HG02973 (cell line): Measurements from ENCODE around the gene RNF175.

Experiments used
- ATAC-seq: cut with Tn5 transposase; IDR thresholded peaks from one replicate; pipeline ENCODE4 v1.9.1; 2021; ENCODE audit warnings: moderate library complexity; ENCODE audit not compliant: unreplicated experiment

RNF175 gene

DNA sequence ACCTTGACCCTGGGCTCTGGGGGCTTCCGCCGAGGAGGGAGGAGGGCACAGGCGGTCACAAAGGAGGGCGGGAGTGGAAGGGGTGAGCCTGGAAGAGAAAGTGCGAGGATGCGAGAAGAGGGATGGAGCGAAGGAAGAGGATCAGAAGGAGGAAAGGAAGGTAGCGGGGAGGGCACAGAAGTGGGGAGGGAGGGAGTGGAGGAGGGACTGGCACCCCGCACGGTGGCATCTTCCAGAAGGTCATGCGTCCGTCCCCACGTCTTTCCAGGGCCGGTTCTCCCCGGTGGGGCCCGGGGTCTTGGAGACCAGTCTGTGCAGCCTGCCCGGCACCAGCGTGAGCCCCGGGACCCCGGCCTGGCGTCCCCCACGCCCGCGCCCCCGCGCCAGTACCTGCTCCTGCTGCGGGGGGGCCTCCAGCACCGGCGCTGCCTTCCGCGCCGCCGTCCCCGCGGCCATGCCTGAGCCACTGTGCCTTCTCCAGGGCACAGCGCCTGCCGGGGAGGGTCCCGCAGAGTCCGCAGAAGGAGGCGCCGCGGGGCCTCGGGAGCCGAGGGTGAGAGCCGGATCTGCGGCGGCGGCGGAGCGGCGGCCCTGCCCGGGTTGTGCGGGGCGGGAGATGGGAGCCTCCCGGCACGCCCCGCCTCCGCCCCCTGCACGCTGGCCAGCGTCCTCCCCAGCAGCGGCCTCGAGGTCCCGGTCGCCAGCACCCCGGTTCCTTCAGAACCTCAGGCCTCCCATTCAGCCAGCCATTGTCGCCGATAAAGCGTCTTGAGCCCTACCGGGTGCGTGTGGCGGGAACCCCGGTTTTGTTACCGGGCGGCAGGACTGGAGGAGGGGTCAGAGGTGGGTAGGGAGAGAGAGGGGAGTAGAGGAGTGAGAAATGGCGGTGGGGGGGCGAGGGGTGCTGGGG is at the start of gene RNF175:
RNF175 (minus strand) TSS at position 618 of the 910 bp plus-strand sequence; CDS start at position 456, 162 bp downstream.
- no peak for ATAC-seq

DNA sequence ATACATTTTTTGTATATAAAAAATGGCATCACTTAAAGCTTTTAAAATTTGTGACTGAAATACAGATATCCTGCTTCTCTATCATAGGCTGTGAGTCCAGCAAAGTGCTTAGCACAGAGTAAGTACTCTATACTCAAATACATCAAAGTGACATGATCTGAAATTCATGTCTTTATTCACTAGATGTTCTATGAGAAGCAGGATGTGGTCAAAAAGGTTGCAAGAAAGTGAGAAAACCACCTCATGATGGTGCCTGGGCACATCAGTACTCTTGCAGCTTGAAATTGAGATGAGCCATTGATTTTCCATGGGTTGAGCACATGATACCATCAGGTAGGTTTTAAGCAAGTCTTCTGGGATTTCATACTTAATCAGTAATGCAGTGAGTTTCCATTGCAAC is 49.5 kb upstream of the RNF175 start:
- ATAC-seq = no peak

DNA sequence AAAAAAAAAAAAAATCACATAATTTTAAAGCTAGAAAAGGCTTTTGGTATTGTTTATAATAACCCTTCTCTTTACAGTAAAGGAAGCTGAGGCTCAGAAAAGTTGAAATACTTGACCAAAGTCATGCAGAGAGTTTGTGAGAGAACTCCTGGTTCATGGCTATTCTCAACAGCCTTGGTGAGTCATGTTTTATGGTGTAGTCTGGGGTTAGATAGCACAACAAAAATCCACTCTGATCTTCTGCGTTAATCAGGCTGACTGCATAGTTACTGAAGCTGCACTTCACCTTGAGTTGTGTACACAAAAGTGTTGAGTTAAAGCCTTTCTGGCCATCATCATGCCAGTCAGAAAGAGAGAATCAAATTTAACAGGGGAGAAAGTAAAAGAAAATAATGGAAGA is 48.4 kb upstream of the RNF175 start:
- no peak for ATAC-seq

DNA sequence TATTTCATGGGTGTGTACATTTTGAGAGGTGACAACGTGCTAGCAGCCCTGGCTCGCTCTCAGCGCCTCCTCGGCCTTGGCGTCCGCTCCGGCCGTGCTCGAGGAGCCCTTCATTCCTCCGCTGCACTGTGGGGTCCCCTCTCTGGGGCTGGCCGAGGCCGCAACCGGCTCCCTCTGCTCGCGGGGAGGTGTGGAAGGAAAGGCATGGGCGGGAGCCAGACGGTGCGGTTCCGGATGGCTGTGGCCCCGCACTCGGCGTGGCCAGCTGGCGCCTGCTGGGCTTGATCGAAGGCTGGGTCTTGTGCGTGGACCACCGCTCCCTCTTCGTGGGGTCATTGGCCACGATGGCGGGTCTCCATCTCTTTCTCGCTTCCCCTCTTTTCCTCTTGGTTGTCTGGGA is 46.2 kb upstream of the RNF175 start:
- ATAC-seq = no peak

DNA sequence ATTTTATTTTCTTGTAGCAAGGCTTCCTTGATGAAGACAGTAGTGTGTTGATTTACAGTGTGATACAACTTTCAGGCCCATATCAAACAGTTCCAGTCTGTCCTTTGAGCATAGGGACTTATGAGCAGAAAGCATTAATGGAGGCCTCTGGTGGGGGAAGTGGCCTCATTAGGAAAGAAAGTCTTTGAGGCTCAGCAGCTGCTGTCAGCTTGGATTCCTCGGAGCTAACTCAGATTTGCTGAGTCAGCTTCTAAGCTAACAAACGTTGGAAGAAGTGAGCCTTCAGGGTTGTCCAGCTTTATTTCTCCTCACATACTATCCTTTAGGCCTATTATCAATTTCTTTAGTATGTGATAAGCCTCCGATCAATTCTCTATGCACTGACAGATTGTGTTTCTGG is 44.9 kb upstream of the RNF175 start:
- ATAC-seq = no peak

DNA sequence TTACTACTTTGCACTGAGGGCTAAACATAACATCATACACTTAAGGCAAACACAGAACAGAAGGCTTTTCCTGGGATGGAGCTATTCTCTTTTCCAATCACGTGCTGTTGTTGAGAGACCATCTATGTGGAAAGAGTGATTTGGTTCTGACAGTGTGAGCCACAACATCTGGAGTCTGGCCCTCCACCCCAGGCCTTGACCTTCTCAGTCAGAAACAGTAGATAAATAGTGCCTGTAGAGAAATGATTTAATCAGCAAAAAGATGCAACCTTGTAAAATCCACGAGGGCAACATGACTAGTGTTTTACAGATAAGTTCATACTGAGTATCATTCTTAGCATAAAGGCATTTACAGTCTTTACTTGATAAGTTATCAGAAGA is 39.9 kb upstream of the RNF175 start:
- ATAC-seq = no peak

DNA sequence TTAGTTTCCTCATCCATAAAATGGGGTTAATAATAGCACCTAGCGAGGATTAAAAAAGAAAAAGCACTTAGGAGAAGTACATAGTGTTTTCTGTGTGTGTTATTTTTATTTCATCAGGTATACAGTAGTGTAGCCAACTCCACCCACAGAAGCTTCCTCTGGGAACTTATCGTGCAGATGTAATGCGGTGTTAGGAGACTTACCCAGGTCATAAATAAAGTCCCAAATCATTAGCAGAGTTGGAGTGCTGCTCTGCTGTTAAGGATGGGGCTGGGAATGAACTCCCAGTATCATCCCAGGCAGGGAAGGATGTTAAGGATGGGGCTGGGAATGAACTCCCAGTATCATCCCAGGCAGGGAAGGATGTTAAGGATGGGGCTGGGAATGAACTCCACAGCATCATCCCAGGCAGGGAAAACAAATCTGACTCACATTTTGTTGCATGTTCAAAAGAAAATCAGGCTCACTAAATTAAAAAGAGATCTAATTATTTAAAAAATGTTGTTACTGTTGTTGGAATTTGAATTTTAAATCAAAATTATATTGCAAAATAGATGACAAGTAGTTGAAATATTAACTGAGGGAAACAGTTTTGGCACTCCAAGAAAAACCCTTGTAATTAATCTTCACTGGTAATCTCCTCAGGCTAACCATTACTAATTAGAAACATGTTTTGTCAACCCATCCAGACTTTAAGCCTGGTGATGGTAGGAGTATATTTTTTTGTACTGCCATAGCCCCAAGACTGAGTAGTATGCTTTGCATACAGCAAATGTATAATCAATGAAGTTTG is 39.3 kb upstream of the RNF175 start:
- no peak for ATAC-seq

DNA sequence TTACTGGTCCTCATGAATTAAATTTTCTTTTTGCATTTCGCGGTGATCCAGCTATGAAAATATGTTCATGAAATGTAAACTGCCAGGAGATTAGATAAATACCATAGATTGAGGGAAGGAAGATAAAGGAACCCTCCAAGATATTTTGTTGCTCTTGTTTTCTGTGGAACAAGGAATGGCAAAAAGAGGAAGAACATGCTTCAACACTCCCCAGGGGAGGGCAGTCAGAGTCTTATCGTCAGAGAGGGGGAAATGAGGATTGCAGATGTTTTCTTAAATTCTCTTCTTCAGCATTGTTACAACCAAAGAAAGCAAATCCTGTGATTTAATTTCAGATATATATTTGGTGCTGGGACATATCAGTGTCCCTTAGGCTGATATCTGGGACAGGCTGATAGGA is 38.6 kb upstream of the RNF175 start:
- ATAC-seq = no peak

DNA sequence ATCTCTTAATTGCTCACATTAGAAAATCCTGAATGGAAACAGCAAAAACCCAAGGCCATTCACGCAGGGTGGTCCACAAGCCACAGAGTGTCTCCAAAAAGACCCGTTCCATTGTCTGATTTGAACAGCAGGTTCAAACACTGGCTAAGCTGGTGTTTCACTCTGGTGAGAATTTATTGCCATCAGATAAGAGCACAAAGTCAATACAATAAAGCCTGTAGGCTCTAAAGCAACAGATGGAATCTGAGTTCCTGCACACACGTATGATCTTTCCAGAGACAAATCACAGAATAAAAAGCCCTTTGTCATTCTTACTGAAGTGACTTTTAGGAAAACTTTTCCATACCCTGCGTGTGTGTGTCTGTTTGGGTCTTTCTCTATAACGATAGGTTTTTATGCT is 34.2 kb upstream of the RNF175 start:
- no peak for ATAC-seq

DNA sequence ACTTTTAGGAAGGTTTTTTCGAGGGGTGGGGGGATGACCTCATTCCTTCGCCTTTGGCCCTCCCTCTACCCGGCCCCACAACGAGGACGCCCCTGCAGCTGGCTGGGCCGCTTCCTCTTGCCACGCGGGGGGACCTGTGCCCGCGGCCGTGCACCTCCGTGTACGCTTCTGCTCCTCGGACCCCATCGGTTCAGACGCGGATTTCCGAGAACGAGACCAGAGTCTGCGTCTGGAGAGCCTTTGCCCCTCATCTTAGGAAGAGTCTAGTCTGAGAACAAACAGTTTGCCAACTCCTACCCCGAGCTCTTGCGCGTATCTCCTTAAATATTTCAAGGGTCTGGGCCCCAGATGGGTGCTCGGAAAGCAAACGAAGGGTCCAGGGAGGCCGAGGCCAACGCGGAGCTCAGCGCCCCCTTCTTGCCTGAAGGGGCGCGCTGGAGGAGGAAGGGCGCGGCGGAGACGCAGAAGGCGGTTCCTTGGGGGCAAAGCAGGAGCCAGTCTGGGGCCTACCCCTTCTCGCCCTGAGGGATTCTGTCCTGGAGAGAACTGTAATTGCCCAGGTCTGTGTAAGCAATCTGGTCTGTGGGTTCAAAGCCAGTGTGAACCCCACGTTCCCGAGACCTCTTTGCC is 32.9 kb upstream of the RNF175 start:
- ATAC-seq = no peak

DNA sequence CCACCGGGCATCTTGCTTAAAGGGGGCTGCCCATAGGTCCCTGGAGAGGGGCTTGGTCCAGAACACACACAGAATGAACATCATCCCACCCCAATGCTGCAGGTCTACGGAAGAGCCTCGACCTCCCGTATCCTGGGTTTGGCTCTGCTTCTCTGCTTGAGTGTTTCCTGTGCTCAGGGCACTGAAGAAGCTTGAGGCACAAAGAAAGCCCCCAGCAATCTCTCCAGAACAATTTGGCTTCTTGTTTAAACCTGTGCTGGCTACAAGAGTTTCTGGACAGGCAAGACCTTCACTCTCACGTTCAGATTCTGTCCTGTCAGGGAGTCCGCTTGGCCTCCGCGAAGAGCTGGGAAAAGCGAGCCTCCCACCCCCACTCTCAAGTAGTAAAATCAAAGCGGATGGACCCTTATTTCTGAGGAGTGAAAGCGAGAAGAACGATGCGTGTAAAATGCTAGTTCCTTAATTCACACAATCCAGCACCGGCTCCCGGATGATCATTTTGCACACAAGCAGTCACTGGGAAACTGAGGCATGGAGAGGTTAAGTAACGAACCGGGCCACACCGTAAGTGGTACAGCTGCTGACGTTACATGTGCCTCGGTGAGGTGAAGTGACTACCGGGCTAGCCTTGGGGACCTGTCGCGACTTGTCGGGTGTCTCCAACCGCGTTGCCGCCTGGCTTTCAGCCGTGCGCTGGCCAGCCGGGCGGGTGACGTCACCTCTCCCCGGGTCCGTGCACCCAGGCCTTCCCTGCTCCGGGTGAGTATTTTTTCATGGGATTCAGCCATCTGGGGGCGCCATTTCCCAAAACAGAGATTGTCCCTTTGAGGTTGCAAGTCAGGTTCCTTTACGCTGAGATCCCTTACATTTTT is 32.2 kb upstream of the RNF175 start:
- no peak for ATAC-seq

DNA sequence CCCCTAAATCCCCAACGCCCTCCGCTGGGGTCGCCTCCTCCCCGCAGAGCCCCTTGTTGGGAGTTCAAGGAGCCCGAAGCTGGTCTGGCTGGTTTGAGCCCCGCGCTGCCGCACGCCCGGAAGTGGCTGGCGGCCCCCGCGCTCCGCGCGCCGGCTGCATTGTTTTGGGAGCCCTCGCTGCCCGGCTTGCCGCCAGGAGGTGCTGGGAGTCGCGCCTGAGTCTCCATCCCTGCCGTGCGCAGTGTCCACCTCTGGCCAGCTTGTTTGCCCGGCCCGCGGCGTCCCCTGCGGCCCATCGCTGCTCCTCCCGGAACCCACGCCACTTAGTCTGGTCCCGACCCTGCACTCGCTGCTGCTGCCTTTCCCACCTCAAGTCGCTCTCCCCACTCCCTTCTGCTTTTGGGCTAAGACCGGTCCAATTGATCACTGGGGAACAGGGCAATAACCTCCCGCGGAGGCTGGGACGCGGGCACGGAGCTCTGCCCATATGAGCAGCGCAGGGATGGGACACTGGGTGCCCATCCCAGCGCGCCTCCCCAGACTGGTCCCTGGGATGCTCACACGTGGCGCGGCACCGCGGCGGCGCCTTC is 31.2 kb upstream of the RNF175 start:
- ATAC-seq = no peak

DNA sequence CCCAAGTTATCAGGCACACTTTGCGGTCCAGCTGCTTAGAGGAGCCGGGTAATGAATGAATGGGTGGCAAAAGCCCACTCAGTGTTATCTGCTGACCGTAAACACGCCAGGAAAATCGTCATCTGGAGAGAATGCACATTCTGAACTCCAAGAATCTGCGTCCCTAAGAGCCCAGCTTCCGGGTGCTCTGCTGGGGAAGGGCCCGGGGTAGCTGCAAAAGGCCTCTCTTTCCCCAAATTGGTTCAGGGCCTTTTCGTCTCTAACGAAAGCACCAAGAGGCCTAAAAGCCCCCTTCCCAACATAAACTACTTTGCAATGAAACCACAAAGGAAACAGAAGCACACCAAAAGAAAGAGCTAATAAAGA is 30.7 kb upstream of the RNF175 start:
- ATAC-seq = no peak

DNA sequence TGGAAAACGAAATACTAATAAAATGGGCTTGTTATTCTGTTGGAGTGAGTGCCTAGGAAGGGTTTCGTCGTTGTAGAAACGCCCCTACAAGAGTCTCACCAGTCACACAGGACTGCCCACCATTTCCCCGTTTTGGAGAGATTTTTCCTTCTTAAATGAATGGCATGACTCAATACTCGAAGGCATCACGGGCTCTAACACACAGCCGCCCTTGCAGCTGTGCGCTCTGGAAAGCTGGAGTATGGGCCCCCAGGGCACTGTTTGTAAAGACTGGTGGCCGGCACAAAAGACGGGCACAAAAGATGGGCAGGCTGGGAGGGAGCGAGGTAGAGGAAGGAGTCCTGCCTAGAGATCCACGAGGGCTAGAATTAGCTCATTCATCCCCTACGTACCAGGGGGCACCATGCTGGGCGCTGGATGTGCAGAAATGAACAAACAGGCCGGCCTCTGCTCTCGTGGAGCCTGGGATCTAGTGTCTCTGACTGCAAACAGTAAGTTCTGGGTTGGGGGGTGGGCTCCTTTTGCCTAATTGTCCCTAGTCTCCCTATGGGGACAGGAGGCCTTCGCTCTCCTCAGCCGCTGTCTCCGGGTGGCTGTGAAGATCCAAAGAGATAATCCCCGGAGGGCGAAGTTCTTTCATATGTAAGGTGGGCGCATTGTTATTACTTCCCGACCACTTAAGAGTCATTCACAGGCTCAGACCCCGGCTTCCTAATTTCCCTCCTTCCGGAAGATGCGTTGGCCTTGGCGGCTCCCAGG is 30.1 kb upstream of the RNF175 start:
- no peak for ATAC-seq

DNA sequence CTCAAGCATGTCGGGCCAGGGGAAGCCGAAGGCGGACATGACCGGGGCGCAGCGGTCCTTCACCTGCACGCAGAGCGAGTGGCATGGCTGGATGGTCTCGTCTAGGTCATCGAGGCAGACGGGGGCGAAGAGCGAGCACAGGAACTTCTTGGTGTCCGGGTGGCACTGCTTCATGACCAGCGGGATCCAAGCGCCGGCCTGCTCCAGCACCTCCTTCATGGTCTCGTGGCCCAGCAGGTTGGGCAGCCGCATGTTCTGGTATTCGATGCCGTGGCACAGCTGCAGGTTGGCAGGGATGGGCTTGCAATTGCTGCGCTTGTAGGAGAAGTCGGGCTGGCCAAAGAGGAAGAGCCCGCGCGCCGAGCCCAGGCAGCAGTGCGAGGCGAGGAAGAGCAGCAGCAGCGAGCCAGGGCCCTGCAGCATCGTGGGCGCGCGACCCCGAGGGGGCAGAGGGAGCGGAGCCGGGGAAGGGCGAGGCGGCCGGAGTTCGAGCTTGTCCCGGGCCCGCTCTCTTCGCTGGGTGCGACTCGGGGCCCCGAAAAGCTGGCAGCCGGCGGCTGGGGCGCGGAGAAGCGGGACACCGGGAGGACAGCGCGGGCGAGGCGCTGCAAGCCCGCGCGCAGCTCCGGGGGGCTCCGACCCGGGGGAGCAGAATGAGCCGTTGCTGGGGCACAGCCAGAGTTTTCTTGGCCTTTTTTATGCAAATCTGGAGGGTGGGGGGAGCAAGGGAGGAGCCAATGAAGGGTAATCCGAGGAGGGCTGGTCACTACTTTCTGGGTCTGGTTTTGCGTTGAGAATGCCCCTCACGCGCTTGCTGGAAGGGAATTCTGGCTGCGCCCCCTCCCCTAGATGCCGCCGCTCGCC is 28.8 kb upstream of the RNF175 start, which contains the start of gene SFRP2:
SFRP2 (minus strand) TSS at position 671 of the 864 bp plus-strand sequence; CDS start at position 423, 248 bp downstream.
- ATAC-seq = no peak

DNA sequence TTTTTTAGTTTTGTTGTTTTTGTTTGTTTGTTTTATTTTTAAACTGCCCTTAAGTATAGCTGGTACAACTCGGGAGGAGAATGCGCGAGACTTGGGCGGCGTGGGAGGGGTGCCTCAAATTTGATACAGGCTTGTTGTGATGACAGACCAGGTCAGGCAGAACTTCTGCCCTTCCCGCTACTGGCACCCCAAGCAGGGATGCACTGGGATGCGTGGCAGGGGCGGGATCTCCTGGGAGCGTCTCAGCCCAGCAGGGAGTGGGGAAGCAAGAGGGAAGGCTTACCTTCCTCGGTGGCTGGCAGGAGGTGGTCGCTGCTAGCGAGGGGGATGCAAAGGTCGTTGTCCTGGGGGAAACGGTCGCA is 28.2 kb upstream of the RNF175 start:
- no peak for ATAC-seq

DNA sequence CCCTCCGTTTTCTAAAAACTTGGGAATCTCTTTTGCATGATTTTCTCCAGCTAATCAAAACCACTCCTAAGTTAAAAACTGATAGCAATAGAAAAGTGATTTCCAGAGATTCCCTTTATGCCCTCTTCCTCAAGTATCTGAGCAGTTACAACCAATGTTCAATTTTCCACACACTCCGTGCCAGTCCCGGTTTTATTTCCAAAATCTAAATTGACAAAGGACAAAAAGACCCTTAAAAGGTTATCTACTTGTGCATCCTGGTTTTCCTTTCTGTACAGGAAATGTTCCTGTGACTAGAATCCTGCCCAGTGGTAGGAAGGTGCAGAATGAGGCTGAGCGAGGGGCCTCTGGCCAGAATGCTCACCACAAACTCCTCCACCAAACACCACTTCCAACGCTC is 27.8 kb upstream of the RNF175 start:
- no peak for ATAC-seq

DNA sequence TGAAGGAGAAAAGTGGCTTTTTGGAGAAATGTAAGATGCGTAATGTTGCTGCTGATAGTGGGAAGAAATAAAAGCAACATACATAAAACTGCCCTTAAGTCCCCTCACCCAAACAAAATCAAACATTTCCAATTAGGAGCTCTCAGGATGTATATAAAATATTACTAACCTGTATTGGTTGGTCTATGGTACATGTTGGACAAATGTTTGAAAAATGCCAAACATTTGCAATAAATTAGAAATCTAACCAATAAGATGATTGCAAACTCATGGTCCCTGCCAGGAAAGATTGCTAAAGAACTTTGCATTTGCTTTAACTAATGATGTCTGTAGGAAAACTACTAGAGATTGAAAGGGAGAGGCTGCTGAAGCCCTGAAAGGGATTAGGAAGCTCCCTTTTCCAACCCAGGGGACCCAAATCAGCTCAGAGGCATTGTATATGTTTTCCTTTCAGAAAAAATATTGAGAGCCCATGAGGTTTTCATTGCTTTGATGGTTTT is 27.3 kb upstream of the RNF175 start:
- no peak for ATAC-seq
